Liver (tissue), 9 donors: Measurements from ENCODE around the gene KRT33B. TPM values are rescaled to one million over a fixed set of nuclear protein-coding genes. Genes with fewer than 3 reads are reported as not detected.

Experiments
- DNase-seq: peaks from one replicate; pipeline ENCODE4 v3.0.0-alpha.2; 2017; ENCODE audit warnings: low spot score
- H3K27ac ChIP-seq, 2 donors: one replicate each; pipeline ENCODE4 v1.7.0; 2013; ENCODE audit warnings: inconsistent platforms in 2 of 2, low read length in 2 of 2, control low read depth in 1 of 2, low read depth in 1 of 2, mild to moderate bottlenecking in 1 of 2
- H3K27me3 ChIP-seq, 4 donors: one replicate each; pipeline versions ENCODE4 v1.6.1 to v1.7.0; 2013; ENCODE audit warnings: low read length in 3 of 4, inconsistent platforms in 1 of 4, mild to moderate bottlenecking in 1 of 4, moderate library complexity in 1 of 4; ENCODE audit not compliant: control insufficient read depth in 4 of 4, insufficient read depth in 4 of 4
- H3K36me3 ChIP-seq, 4 donors: one replicate each; pipeline versions ENCODE4 v1.6.1 to v1.7.0; 2013; ENCODE audit warnings: low read length in 3 of 4, mild to moderate bottlenecking in 3 of 4, low read depth in 1 of 4, moderate library complexity in 1 of 4; ENCODE audit not compliant: control insufficient read depth in 4 of 4, insufficient read depth in 3 of 4
- H3K4me1 ChIP-seq, 4 donors: one replicate each; pipeline versions ENCODE4 v1.6.1 to v1.7.0; 2013; ENCODE audit warnings: low read length in 3 of 4, mild to moderate bottlenecking in 3 of 4, moderate library complexity in 1 of 4; ENCODE audit not compliant: control insufficient read depth in 4 of 4, insufficient read depth in 4 of 4
- H3K4me3 ChIP-seq, 3 donors: one replicate each; pipeline versions ENCODE4 v1.6.1 to v1.7.0; 2013; ENCODE audit warnings: low read length in 3 of 3, control low read depth in 1 of 3, low read depth in 1 of 3, mild to moderate bottlenecking in 1 of 3
- H3K9ac ChIP-seq, 2 donors: one replicate each; pipeline ENCODE4 v1.7.0; 2013; ENCODE audit warnings: low read length in 2 of 2, mild to moderate bottlenecking in 2 of 2, moderate library complexity in 2 of 2, control low read depth in 1 of 2, low read depth in 1 of 2
- H3K9me3 ChIP-seq, 4 donors: one replicate each; pipeline versions ENCODE4 v1.6.1 to v1.7.0; 2013; ENCODE audit warnings: low read length in 3 of 4; ENCODE audit not compliant: control insufficient read depth in 4 of 4
- ATF3 ChIP-seq: IDR thresholded peaks from 2 replicates; pipeline ENCODE4 v1.6.1; 2016; ENCODE audit warnings: antibody characterized with exemption
- CTCF ChIP-seq: fragments of 150-350 bp; IDR thresholded peaks from 2 replicates; pipeline ENCODE4 v1.5.1; 2017; ENCODE audit warnings: improper control_type of control experiment, low read depth, low read length; ENCODE audit not compliant: missing input control
- EGR1 ChIP-seq, 2 donors: IDR thresholded peaks; 2 replicates each; pipeline ENCODE4 v1.6.1; 2016 to 2018; ENCODE audit warnings: antibody characterized with exemption in 2 of 2, low read depth in 2 of 2
- FOXA1 ChIP-seq: IDR thresholded peaks from 2 replicates; pipeline ENCODE4 v1.6.1; 2016; ENCODE audit warnings: antibody characterized with exemption
- FOXA2 ChIP-seq: IDR thresholded peaks from 2 replicates; pipeline ENCODE4 v1.6.1; 2016; ENCODE audit warnings: antibody characterized with exemption
- GABPA ChIP-seq, 2 donors: IDR thresholded peaks in 1 of 2; conservative IDR thresholded peaks in 1 of 2; 2 replicates each; pipeline ENCODE4 v1.6.1; 2016; ENCODE audit warnings: antibody characterized with exemption in 2 of 2, mild to moderate bottlenecking in 1 of 2, moderate library complexity in 1 of 2
- HNF4A ChIP-seq, 2 donors: conservative IDR thresholded peaks; 2 replicates each; pipeline ENCODE4 v1.6.1; 2016; ENCODE audit warnings: antibody characterized with exemption in 2 of 2, mild to moderate bottlenecking in 2 of 2
- HNF4G ChIP-seq: IDR thresholded peaks from 2 replicates; pipeline ENCODE4 v1.6.1; 2016; ENCODE audit warnings: antibody characterized with exemption
- JUND ChIP-seq, 2 donors: IDR thresholded peaks; 2 replicates each; pipeline ENCODE4 v1.6.1; 2016; ENCODE audit warnings: antibody characterized with exemption in 2 of 2
- MAX ChIP-seq: IDR thresholded peaks from 2 replicates; pipeline ENCODE4 v1.6.1; 2016; ENCODE audit warnings: antibody characterized with exemption
- REST ChIP-seq: IDR thresholded peaks from 2 replicates; pipeline ENCODE4 v1.6.1; 2016; ENCODE audit warnings: antibody characterized with exemption, mild to moderate bottlenecking
- RXRA ChIP-seq, 2 donors: IDR thresholded peaks; 2 replicates each; pipeline ENCODE4 v1.6.1; 2017 to 2018; ENCODE audit warnings: antibody characterized with exemption in 2 of 2, mild to moderate bottlenecking in 1 of 2
- SP1 ChIP-seq: IDR thresholded peaks from 2 replicates; pipeline ENCODE4 v1.6.1; 2018; ENCODE audit warnings: antibody characterized with exemption, mild to moderate bottlenecking
- TAF1 ChIP-seq: conservative IDR thresholded peaks from 2 replicates; pipeline ENCODE4 v1.6.1; 2016; ENCODE audit warnings: antibody characterized with exemption, mild to moderate bottlenecking
- YY1 ChIP-seq: IDR thresholded peaks from 2 replicates; pipeline ENCODE4 v1.6.1; 2016; ENCODE audit warnings: antibody characterized with exemption, mild to moderate bottlenecking
- ZBTB33 ChIP-seq: IDR thresholded peaks from 2 replicates; pipeline ENCODE4 v1.6.1; 2016; ENCODE audit warnings: antibody characterized with exemption
- WGBS: extraction: QIAGEN DNeasy Blood & Tissue Kit; methylation state at CpG from one replicate; pipeline ENCODE4 v1.1.7; 2013; 5-methylcytosine and 5-hydroxymethylcytosine counted together
- polyA plus RNA-seq, 2 donors: library from polyadenylated mRNA; stranded (reverse) in 1 of 2; unstranded in 1 of 2; fragments of 200-250 nt in 1 of 2; fragments of >200 nt in 1 of 2; fragmentation: Nextera tagmentation in 1 of 2; extraction: Ambion mirVana in 1 of 2; gene quantifications; one replicate each; pipeline versions ENCODE4 v1.2.1 to v1.2.3, GENCODE V29; 2013 to 2015
- total RNA-seq, 2 donors: library from RNA; depleted of rRNA; stranded (reverse); fragments of >200 nt; gene quantifications; one replicate each; pipeline ENCODE4 v1.2.3, GENCODE V29; 2014
- donor health status: healthy.
- donor health status: healthy.
- donor health status: healthy.
- donor health status: healthy.
- donor health status: healthy.

KRT33B gene
- total and polyA plus RNA-seq, 4 donors: not detected

- no peak overlapping the region for H3K4me3 ChIP-seq
- DNase-seq: no peak
- no peak overlapping the region for H3K27ac ChIP-seq
- H3K36me3 ChIP-seq: no peaks in the 10 kb centered on the region
- H3K9me3 ChIP-seq: peaks cover 0 to 6% (median 0%) of the 10 kb centered on the region in 4 donors
- H3K4me1 ChIP-seq: no peaks in the 10 kb centered on the region
- TF ChIP-seq HNF4A (conservative IDR thresholded peaks at IDR 0.05) (no peak), RXRA (IDR thresholded peaks at IDR 0.05) (no peak), REST (no peak), MAX (no peak), HNF4G (no peak), FOXA2 (no peak), CTCF (no peak), EGR1 (IDR thresholded peaks at IDR 0.05; ENCODE audit: low read depth in 2 of 2) (no peak), GABPA (IDR thresholded peaks at IDR 0.05 in 1 of 2, conservative IDR thresholded peaks at IDR 0.05 in 1 of 2) (no peak), ZBTB33 (no peak), JUND (IDR thresholded peaks at IDR 0.05) (no peak), SP1 (no peak), ATF3 (no peak), YY1 (no peak), FOXA1 (no peak), TAF1 (no peak)
- H3K9ac ChIP-seq: no peak overlapping the region
- H3K27me3 ChIP-seq: peaks cover 0 to 10% (median 0%) of the 10 kb centered on the region in 4 donors
- 86% methylated on average over 4 of the region's 4 CpGs for WGBS
Measured at GRCh38 chr17:41354536-41354935, 15.1 kb downstream of the KRT33B start.
